Measurements from ENCODE around the gene TENT5C. TPM values are rescaled to one million over a fixed set of nuclear protein-coding genes. Genes with fewer than 3 reads are reported as not detected.

The TENT5C gene
- total and polyA plus RNA-seq, 10 of the 15 experiments (the other 5 are each of a cell fraction or from before 2014, with no cell fraction given), result 0.19 to 2.4 (median 0.78) TPM

GRCh38 chr1:117579221-117579906 lies 26.5 kb upstream of the TENT5C start:
- Histone ChIP-seq H3K27me3 (replicated peaks in 1 of 2; ENCODE audit: control insufficient read depth in 2 of 2, insufficient read depth in 2 of 2, low read length in 1 of 2) (no peaks in the 10 kb centered on the region; a peak in 1 of 4 replicates), H3K9ac (ENCODE audit: control insufficient read depth, insufficient read depth, low read length) (no peak overlapping the region), H3K4me2 (ENCODE audit: control insufficient read depth, insufficient read depth) (no peak overlapping the region), H3K27ac (ENCODE audit: control insufficient read depth, insufficient read depth) (no peak overlapping the region), H4K20me1 (ENCODE audit: control insufficient read depth, insufficient read depth) (no peaks in the 10 kb centered on the region), H2AFZ (ENCODE audit: control insufficient read depth, low read depth, low read length) (no peak overlapping the region), H3K4me1 (ENCODE audit: control insufficient read depth, insufficient read depth, low read length) (no peaks in the 10 kb centered on the region), H3K79me2 (ENCODE audit: control insufficient read depth, insufficient read depth, low read length) (no peaks in the 10 kb centered on the region), H3K4me3 (no peak overlapping the region), H3K36me3 (ENCODE audit: control insufficient read depth in 2 of 2, insufficient read depth in 2 of 2, low read length in 1 of 2) (no peaks in the 10 kb centered on the region), H3K9me3 (replicated peaks; ENCODE audit: control insufficient read depth, insufficient read depth, low read length) (no peaks in the 10 kb centered on the region)
- BruUV-seq (replicated peaks), result no TSS peak
- intact Hi-C loops (cut with micrococcal nuclease; ENCODE audit: unreplicated experiment) (no loop called here), in situ Hi-C loops (cut with MboI) (no loop called here)
- ChIA-PET CTCF (no interaction called here), POLR2A (no interaction called here), RAD21 (ENCODE audit: unreplicated experiment) (no interaction called here), SMC1A (ENCODE audit: uncharacterized antibody, unreplicated experiment) (no interaction called here)
- DNase-seq (ENCODE audit: low read depth, low spot score) (no peak), FAIRE-seq (no peak), ATAC-seq (no peak)
- 40% methylated on average over 10 of the region's 10 CpGs for WGBS (ENCODE audit: insufficient coverage, insufficient replicate concordance, low lambda C conversion rate, missing lambda C conversion rate)
- TF ChIP-seq ZBED1 (IDR thresholded peaks at IDR 0.05; ENCODE audit: borderline replicate concordance) (no peak), SUPT20H (IDR thresholded peaks at IDR 0.05; ENCODE audit: borderline replicate concordance, control insufficient read depth, low read depth, low read length) (no peak), ZBTB40 (IDR thresholded peaks at IDR 0.05; ENCODE audit: borderline replicate concordance) (no peak), CREB1 (IDR thresholded peaks at IDR 0.05; ENCODE audit: low read depth) (no peak), ATF3 (IDR thresholded peaks at IDR 0.05; ENCODE audit: borderline replicate concordance, extremely low read depth, low read depth, low read length) (no peak), ZBTB33 (IDR thresholded peaks at IDR 0.05) (no peak), RAD51 (IDR thresholded peaks at IDR 0.05) (no peak), SKIL (IDR thresholded peaks at IDR 0.05; ENCODE audit: low read depth, poor library complexity, severe bottlenecking) (no peak), NR2C2 (IDR thresholded peaks at IDR 0.05; ENCODE audit: borderline replicate concordance, control insufficient read depth, insufficient read length, low read depth) (no peak)

All from GM12878 (cell line).